Ramos (cell line): ENCODE measurements around the gene APOE.

Experiments
- in situ Hi-C: fragments of 300-500 bp; cut with MboI; formaldehyde crosslinking; loops from one replicate; pipeline ENCODE4 v1.14.3; 2022; ENCODE audit warnings: low sequenced_read_pairs; ENCODE audit not compliant: unreplicated experiment

Gene APOE

DNA sequence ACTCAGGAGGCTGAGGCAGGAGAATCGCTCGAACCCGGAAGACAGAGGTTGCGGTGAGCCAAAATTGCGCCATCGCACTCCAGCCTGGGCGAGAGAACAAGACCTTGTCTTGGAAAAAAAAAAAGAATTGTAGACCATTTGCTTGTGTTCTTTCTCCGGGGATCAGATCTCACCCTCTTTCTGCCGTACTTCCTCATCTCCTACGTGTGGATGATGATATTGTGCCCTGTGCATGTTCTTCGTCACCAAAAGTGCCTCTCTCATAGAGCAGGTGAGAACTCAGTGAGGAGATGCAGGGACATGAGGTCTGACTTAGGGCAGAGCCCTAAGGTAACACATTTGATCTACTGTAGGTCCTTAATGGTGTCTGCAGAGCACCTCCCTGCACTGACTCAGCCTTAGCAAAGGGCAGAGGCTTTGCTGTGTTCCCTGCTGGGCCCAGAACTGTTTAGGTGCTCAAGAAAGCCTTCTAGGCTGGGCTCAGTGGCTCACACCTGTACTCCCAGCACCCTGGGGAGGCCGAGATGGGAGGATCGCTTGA lies 41.5 kb downstream of the APOE start:
- in situ Hi-C loops, result no loop called here

DNA sequence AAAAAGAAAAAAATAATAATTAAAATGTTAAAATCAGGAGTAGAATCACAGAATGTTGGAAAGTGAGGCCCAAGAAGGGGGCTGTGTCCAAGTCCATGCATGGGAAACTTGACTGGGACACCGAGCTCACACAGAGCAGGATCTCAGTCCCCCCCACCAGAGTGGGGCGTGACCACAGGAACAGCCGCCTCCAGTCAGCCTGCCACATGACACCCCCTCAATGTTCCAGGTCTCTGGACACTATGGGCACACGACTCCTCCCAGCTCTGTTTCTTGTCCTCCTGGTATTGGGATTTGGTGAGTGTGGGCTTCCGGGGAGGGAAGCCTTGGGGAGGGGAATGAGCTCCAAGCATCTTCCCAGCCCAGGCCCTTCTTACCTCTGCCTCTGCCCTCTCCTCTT lies 42.6 kb downstream of the APOE start:
- in situ Hi-C loops, result no loop called here

DNA sequence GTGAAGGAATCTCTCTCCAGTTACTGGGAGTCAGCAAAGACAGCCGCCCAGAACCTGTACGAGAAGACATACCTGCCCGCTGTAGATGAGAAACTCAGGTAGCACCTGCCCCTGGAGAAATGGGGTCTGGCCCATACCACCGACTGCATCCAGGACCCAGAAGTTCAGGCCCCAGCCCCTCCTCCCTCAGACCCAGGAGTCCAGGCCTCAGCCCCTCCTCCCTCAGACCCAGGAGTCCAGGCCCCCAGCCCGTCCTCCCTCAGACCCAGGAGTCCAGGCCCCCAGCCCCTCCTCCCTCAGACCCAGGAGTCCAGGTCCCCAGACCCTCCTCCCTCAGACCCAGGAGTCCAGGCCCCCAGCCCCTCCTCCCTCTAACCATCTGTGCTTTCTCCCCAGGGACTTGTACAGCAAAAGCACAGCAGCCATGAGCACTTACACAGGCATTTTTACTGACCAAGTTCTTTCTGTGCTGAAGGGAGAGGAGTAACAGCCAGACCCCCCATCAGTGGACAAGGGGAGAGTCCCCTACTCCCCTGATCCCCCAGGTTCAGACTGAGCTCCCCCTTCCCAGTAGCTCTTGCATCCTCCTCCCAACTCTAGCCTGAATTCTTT lies 43.3 kb downstream of the APOE start:
- in situ Hi-C loops, result no loop called here

DNA sequence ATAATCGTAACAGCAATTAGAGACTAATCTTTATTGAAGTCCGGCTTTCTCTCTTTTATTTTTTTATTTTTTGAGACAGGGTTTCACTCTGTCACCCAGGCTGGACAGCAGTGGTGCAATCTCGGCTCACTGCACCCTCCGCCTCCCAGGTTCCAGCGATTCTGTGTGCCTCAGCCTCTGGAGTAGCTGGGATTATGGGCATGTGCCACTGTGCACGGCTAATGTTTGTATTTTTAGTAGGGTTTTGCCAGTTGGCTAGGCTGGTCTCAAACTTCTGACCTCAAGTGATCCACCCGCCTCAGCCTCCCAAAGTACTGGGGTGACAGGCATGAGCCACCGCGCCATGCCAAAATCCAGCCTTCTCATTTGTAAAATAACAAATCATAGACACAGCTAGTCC lies 44.0 kb downstream of the APOE start:
- in situ Hi-C loops, result no loop called here

DNA sequence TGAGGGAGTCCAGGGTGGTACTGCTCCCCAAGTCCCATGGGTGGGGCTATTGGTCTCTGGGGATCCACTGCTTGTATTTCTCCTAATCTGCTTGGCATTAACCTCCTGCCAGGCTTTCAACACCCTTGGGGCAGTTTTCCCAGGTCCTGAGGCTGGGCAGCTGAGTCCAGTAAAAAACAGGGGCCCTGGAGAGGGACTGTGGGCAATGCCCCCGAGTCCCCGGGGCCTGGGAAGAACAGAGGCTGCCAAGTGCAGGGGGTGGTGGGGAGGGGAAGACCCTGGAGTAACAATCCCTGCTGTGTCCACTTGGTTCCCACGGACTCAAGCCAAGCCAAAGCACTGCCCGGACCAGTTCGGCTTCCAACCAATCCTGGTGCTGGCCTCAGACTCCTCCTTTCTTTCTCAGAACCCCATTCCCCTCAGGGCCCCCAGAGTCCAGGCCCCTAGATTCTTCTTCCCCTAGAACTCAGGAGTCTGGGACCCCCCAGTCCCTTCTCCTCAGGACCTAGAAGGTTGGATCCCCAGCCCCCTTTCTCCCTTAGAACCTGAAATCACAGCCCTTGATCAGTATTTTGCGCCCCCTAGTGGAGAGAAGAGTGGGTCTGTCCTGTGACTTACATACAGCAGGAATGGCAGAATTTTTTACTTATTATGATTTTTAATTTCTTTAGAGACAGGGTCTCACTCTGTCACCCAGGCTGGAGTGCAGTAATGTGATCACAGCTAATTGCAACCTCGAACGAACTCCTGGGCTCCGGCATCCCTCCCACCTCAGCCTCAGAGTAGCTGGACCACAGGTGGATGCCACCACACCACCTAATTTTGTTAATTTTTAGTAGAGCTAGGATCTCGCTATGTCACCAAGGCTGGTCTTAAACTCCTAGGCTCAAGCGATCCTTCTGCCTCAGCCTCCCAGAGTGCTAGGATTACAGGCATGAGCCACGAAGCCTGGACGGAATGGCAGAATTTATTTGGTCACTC lies 45.9 kb downstream of the APOE start:
- in situ Hi-C loops, result no loop called here

DNA sequence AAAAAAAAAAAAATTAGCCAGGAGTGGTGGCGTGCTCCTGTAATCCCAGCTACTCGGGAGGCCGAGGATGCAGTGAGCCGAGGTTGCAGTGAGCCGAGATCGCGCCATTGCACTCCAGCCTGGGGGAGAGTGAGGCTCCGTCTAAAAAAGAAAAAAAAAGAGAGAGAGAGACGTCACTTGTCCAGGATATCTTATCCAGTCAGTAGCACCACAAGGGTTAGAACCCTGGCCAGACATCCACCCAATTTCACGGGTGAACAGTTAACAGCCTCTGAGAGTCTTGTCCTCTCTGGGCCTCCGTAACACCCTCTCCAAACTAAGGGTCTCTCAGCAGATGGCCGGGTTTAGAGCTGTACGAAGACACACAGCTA lies 48.7 kb downstream of the APOE start:
- in situ Hi-C loops, result no loop called here

DNA sequence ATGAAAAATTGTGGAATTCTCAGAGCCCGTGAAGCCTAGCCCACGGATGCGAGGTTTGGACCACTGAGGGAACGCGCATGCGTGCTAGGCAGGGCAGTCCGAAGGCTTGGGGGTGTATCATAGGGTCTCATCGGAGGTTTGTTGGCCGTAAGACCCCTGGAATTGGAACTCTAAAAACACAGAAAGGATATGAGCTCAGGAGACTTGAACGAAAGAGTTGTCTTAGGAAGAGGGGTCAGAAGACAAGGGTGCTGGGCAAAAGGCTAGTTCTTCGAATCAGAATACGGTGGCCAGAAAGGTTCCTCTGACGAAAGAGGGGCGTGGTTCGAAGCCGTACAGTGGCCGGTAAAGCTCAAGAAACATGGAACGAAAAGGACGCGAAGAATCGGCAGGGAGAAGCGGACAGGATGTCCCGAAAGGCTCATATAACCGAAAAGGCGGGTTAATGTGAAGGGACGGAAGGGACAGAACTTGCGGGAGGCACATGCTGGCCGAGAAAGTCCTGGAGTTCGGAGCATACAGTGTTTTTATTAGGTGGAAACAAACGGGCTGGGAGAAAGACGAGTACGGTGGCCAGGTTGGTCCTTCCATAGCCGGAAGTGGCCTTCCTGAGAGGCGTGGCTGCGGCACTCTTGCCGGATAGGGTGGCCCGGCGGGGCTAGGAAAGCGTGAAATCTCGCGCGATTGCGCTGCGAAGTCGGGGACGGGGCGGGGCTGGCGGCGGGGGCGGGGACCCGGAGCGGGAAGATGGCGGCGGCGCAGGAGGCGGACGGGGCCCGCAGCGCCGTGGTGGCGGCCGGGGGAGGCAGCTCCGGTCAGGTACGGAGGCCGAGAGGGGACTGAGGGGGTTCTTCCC lies 49.3 kb downstream of the APOE start, which contains the start of gene CLPTM1:
Gene CLPTM1 (plus strand): TSS at position 732 of the 856 bp plus-strand sequence. CDS start 16 bp downstream, at position 748.
- in situ Hi-C loops, result no loop called here

DNA sequence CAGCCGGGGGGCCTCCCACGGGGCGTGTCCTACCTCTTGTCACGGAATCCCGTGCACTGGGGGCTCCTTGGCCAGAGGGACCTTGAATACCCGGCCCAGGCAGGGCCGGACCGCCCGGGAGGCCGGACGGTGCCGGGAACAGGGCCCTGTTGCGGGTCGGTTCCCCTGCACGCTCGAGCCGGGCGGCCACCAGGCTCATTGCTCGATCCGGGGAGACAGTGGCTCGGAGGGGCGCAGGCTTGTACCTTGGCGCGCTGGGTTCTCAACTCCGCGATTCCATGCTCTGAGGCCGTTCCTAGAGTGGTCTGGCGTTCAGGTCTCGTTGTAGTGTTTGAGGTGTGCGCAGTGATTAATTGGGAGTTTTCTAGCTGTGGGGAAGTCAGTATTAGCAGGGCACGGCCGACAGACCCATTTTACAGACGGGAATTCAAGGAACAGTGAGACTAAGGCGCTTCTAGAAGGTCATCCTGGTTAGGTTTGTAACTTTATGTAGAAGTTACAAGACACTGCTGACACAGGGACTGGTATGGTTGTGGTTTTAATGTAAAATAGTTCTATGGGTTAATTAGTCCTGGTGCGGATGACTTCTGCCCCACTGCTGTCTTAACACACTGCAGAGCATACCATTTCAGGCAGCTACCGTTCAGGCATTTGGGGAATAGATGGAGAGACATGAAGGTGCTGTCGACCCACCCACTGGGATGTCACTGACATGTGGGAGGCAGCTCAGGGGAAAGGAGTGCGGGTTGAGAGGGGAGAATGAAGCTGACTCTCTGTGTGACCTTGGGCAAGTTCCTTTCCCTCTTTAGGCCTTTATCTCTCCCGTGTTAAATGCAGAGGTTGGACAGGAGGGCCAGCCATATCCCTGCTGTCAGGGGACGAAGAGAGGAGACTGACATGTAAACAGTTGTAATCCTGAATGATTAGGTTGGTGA lies 50.2 kb downstream of the APOE start:
- in situ Hi-C loops, result no loop called here

DNA sequence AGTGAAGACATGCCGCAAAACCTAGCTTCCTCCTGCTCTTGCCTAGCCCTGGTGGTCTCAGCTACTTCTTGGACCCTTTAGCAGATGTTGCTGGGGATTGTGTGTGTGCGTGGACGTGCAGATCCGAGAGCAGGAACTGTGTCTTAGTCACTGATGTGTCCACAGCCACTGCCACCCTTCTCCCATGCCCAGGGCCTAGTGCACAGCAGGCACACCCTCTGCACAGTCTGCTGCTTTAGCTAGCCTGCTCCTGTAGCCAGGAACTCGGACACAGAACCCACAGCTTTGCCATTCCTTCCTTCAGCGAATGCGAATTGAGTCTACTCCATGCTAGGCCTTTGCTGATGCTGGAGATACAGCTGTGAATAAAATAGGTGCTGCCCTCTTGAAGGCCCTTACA lies 51.9 kb downstream of the APOE start:
- in situ Hi-C loops, result no loop called here

DNA sequence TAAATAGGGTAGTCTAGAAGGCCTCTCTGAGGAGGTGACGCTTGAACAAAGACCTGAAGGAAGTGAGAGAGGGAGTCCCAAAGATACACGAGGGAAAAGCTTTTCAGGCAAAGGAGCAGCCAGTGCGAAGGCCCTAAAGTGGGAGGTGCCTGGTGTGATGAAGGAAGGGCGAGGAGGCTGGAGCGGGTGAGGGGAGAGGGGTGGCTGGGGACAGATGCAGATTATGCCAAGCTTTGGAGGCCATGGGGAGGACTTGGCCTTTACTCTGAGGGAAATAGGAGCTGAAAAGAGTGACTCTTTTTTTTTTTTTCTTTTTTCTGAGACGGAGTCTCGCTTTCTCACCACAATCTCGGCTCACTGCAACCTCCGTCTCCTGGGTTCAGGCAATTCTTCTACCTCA lies 52.5 kb downstream of the APOE start:
- in situ Hi-C loops, result no loop called here
